WTC11 (cell line): Measurements from ENCODE around the gene MICAL3.

Experiments used
- CREM ChIP-seq: sonication (generic); formaldehyde crosslinking; IDR thresholded peaks from 2 replicates; pipeline ENCODE4 v1.8.1; 2022; ENCODE audit warnings: mild to moderate bottlenecking, missing genetic modification reagents, moderate library complexity
- CTCF ChIP-seq: fragments of 200-600 bp; IDR thresholded peaks from 2 replicates; pipeline ENCODE4 v1.8.0; 2022; ENCODE audit warnings: antibody characterized with exemption
- FOXK1 ChIP-seq: sonication (generic); formaldehyde crosslinking; IDR thresholded peaks from 2 replicates; pipeline ENCODE4 v1.8.0; 2022; ENCODE audit warnings: mild to moderate bottlenecking, moderate library complexity, missing genetic modification reagents
- MAX ChIP-seq: sonication (generic); formaldehyde crosslinking; IDR thresholded peaks from 2 replicates; pipeline ENCODE4 v1.8.0; 2022; ENCODE audit warnings: mild to moderate bottlenecking, missing genetic modification reagents
- PREB ChIP-seq: sonication (generic); formaldehyde crosslinking; IDR thresholded peaks from 2 replicates; pipeline ENCODE4 v1.8.1; 2022; ENCODE audit warnings: mild to moderate bottlenecking, missing genetic modification reagents, moderate library complexity, borderline replicate concordance
- SMAD3 ChIP-seq: sonication (generic); formaldehyde crosslinking; IDR thresholded peaks from 2 replicates; pipeline ENCODE4 v1.8.0; 2022; ENCODE audit warnings: missing genetic modification reagents, mild to moderate bottlenecking, borderline replicate concordance
- SP1 ChIP-seq: sonication (generic); formaldehyde crosslinking; conservative IDR thresholded peaks from 2 replicates; pipeline ENCODE4 v1.8.1; 2022; ENCODE audit warnings: missing genetic modification reagents
- TEAD4 ChIP-seq: sonication (generic); formaldehyde crosslinking; IDR thresholded peaks from 2 replicates; pipeline ENCODE4 v1.8.0; 2022; ENCODE audit warnings: mild to moderate bottlenecking, missing genetic modification reagents
- USF2 ChIP-seq: sonication (generic); formaldehyde crosslinking; IDR thresholded peaks from 2 replicates; pipeline ENCODE4 v1.8.1; 2023; ENCODE audit warnings: mild to moderate bottlenecking, missing genetic modification reagents, moderate library complexity
- TF ChIP-seq, protein P1 (sequence below): sonication (generic); formaldehyde crosslinking; IDR thresholded peaks from 2 replicates; pipeline ENCODE4 v1.8.1; 2022; ENCODE audit warnings: low read depth, missing genetic modification reagents, borderline replicate concordance

DNA sequence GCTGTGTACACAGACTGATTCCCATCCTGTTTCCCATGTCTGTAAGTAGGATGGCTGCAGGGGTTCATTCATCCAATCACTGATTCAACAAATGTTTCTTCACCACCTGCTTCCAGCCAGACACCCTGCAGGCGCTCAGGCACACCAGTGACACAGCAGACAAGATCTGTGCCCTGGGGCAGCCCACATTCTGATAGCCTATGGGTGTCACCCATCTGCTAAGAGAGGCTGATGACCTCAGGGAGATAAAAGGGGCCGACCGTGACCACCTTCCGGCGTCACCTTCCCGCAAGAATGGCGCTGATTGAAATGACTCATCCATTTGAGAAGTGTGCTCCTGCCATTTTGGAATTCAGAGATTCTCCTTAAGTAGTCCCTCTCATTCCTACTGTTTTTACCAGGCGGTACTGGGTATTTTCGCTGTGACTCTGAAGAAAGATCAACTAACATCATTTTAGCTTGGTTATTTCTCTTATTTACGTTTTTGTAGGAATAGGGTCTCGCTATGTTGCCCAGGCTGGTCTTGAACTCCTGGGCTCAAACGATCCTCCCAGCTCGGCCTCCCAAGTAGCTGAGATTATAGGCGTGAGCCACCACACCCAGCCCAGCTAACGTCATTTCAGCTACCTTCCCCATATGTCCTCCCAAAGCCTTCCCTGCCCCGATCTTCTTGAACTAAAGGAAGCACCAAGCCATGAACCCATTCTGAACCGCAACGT, 176.8 kb downstream of the MICAL3 start:
- no peak for TF ChIP-seq CTCF
- TF ChIP-seq TEAD4: no peak
- no peak for TF ChIP-seq USF2 (CRISPR knock-in tag)
- no peak for TF ChIP-seq MAX
- TF ChIP-seq CREM (CRISPR knock-in tag): no peak
- no peak for TF ChIP-seq PREB (CRISPR knock-in tag)
- no peak for TF ChIP-seq SP1 (CRISPR knock-in tag)
- TF ChIP-seq SMAD3 (CRISPR knock-in tag): no peak
- TF ChIP-seq, protein P1, sequence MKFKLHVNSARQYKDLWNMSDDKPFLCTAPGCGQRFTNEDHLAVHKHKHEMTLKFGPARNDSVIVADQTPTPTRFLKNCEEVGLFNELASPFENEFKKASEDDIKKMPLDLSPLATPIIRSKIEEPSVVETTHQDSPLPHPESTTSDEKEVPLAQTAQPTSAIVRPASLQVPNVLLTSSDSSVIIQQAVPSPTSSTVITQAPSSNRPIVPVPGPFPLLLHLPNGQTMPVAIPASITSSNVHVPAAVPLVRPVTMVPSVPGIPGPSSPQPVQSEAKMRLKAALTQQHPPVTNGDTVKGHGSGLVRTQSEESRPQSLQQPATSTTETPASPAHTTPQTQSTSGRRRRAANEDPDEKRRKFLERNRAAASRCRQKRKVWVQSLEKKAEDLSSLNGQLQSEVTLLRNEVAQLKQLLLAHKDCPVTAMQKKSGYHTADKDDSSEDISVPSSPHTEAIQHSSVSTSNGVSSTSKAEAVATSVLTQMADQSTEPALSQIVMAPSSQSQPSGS (CRISPR knock-in tag): no peak
- TF ChIP-seq FOXK1: no peak
